ENCODE measurements around the gene SLC35D3.
"Not testable (repeated sequence)": the region's sequence is repeated elsewhere in the genome, so short reads cannot be mapped to it uniquely, and the experiment has no call there.

Gene SLC35D3

GRCh38 chr6:136921936-136922684, at the start of gene SLC35D3:
SLC35D3 (plus strand) TSS chr6:136922301; CDS start chr6:136922429, 128 bp downstream.
- peak; percentile 69 for DNase-seq

GRCh38 chr6:136873748-136874147, 48.4 kb upstream of the SLC35D3 start:
- DNase-seq = no peak

- not testable (repeated sequence) for DNase-seq
These were observed 45.6 kb upstream of the SLC35D3 start for GRCh38 chr6:136876469-136876868.

GRCh38 chr6:136880748-136881460, 41.2 kb upstream of the SLC35D3 start:
- DNase-seq = no peak

- DNase-seq = no peak
These were observed 36.0 kb upstream of the SLC35D3 start for GRCh38 chr6:136886091-136886490.

GRCh38 chr6:136887953-136888352, 34.1 kb upstream of the SLC35D3 start:
- DNase-seq = no peak

- no peak for DNase-seq
These were observed 32.6 kb upstream of the SLC35D3 start for GRCh38 chr6:136889271-136890193.

- no peak for DNase-seq
These were observed 31.8 kb upstream of the SLC35D3 start for GRCh38 chr6:136890194-136890839.

GRCh38 chr6:136890986-136891385, 31.1 kb upstream of the SLC35D3 start:
- no peak for DNase-seq

GRCh38 chr6:136893187-136893586, 28.9 kb upstream of the SLC35D3 start:
- no peak for DNase-seq

- no peak for DNase-seq
These were observed 26.2 kb upstream of the SLC35D3 start for GRCh38 chr6:136895901-136896300.

GRCh38 chr6:136897071-136897470, 25.0 kb upstream of the SLC35D3 start:
- DNase-seq = no peak

GRCh38 chr6:136901212-136901784, 20.8 kb upstream of the SLC35D3 start:
- no peak for DNase-seq

GRCh38 chr6:136904477-136904876, 17.6 kb upstream of the SLC35D3 start:
- DNase-seq = not testable (repeated sequence)

- DNase-seq = no peak
These were observed 7.2 kb upstream of the SLC35D3 start for GRCh38 chr6:136914947-136915346.

GRCh38 chr6:136918706-136919105, 3.4 kb upstream of the SLC35D3 start:
- DNase-seq = no peak

GRCh38 chr6:136920216-136920615, 1.9 kb upstream of the SLC35D3 start:
- DNase-seq = no peak

- no peak for DNase-seq
These were observed 1.3 kb upstream of the SLC35D3 start for GRCh38 chr6:136920671-136921380.

- DNase-seq = peak; percentile 56
These were observed 643 bp upstream of the SLC35D3 start for GRCh38 chr6:136921381-136921935.

GRCh38 chr6:136922685-136923006, 545 bp downstream of the SLC35D3 start:
- no peak for DNase-seq
